T-cell (primary cell): ENCODE results near the gene MIF4GD. TPM values are rescaled to one million over a fixed set of nuclear protein-coding genes. Genes with fewer than 3 reads are reported as not detected.
A peak's percentile ranks its signal among the peaks of the same experiment; 100 is the strongest.
"Not testable (repeated sequence)": the region's sequence is repeated elsewhere in the genome, so short reads cannot be mapped to it uniquely, and the experiment has no call there.

ENCODE experiments used
- ATAC-seq, 4 experiments: fragments of 200-7000 bp in 3 of 4; fragments of 150-1000 bp in 1 of 4; cut with Tn5 transposase; replicated peaks in 1 of 4; 1 replicate in 3 of 4; 2 replicates in 1 of 4; pipeline ENCODE4 v1.10.0; 2021; ENCODE audit warnings: moderate library complexity in 3 of 4, mild to moderate bottlenecking in 2 of 4, moderate number of reproducible peaks in 1 of 4
- CTCF ChIA-PET, 2 donors: fragments of 300-600 bp; sonication (Branson Sonifier 250); formaldehyde crosslinking; loops; one replicate each; lab custom pipeline; 2022; ENCODE audit warnings: antibody characterized with exemption in 2 of 2; lab: Charles Lee
- POLR2A ChIA-PET, 2 donors: fragments of 300-600 bp; sonication (Branson Sonifier 250); formaldehyde crosslinking; loops; one replicate each; lab custom pipeline; 2022; ENCODE audit warnings: antibody characterized with exemption in 2 of 2; lab: Charles Lee
- DNase-seq, 35 experiments: peaks; one replicate each; pipeline versions ENCODE4 v3.0.0 to v3.0.0-alpha.2; 2013 to 2023
- H3K27ac ChIP-seq: one replicate; pipeline ENCODE4 v1.5.1; 2013; ENCODE audit warnings: low read length
- H3K27me3 ChIP-seq, 2 experiments: replicated peaks in 1 of 2; 1 replicate in 1 of 2; 2 replicates in 1 of 2; pipeline versions ENCODE4 v1.6.1 to v1.7.0; 2013; ENCODE audit warnings: low read length in 1 of 2, mixed read lengths in 1 of 2; ENCODE audit not compliant: control insufficient read depth in 2 of 2, insufficient read depth in 2 of 2; ENCODE audit errors: extremely low read depth in 1 of 2
- H3K36me3 ChIP-seq, 2 donors: 1 replicate in 1 of 2; 2 replicates in 1 of 2; pipeline versions ENCODE4 v1.6.1 to v1.7.0; 2013; ENCODE audit warnings: low read length in 1 of 2; ENCODE audit not compliant: control insufficient read depth in 2 of 2, insufficient read depth in 1 of 2; ENCODE audit errors: extremely low read depth in 1 of 2
- H3K4me1 ChIP-seq, 2 experiments: 1 replicate in 1 of 2; 2 replicates in 1 of 2; pipeline versions ENCODE4 v1.6.1 to v1.7.0; 2013; ENCODE audit warnings: low read length in 2 of 2, mixed read lengths in 1 of 2; ENCODE audit not compliant: insufficient read depth in 2 of 2, control insufficient read depth in 1 of 2; ENCODE audit errors: extremely low read depth in 1 of 2
- H3K4me3 ChIP-seq, 2 donors: 1 replicate in 1 of 2; 2 replicates in 1 of 2; pipeline versions ENCODE4 v1.5.1 to v1.7.0; 2013; ENCODE audit warnings: mild to moderate bottlenecking in 2 of 2, low read length in 1 of 2, moderate library complexity in 1 of 2; ENCODE audit not compliant: control insufficient read depth in 1 of 2; ENCODE audit errors: extremely low read depth in 1 of 2
- H3K9me3 ChIP-seq: 2 replicates; pipeline ENCODE4 v1.7.0; 2013
- H3K27ac Mint-ChIP-seq, 2 donors: one replicate each; pipeline ENCODE4 v1.8.0; 2020 to 2021; ENCODE audit warnings: mild to moderate bottlenecking in 2 of 2, mixed read lengths in 2 of 2
- H3K27me3 Mint-ChIP-seq, 2 donors: one replicate each; pipeline ENCODE4 v1.8.0; 2021 to 2022; ENCODE audit warnings: mixed read lengths in 2 of 2
- H3K36me3 Mint-ChIP-seq: one replicate; pipeline ENCODE4 v1.8.0; 2021; ENCODE audit warnings: mixed read lengths
- H3K4me1 Mint-ChIP-seq, 3 donors: one replicate each; pipeline ENCODE4 v1.8.0; 2020 to 2022; ENCODE audit warnings: mixed read lengths in 3 of 3, mild to moderate bottlenecking in 1 of 3
- H3K4me3 Mint-ChIP-seq, 3 donors: one replicate each; pipeline ENCODE4 v1.8.0; 2020 to 2022; ENCODE audit warnings: mild to moderate bottlenecking in 3 of 3, mixed read lengths in 3 of 3, moderate library complexity in 3 of 3
- H3K9me3 Mint-ChIP-seq, 3 donors: one replicate each; pipeline ENCODE4 v1.8.0; 2020 to 2022; ENCODE audit warnings: mixed read lengths in 3 of 3
- WGBS: methylation state at CpG from one replicate; pipeline ENCODE4 v1.1.5; 2013; ENCODE audit warnings: missing lambda C conversion rate; ENCODE audit not compliant: insufficient coverage; 5-methylcytosine and 5-hydroxymethylcytosine counted together
- total RNA-seq, 35 experiments: library from RNA in 6 of 35; stranded (reverse) in 6 of 35; fragments of 120-200 nt in 1 of 35; gene quantifications; one replicate each; pipeline versions ENCODE4 v1.2.1 to v1.2.4 and lab custom pipeline; 2013 to 2026

Gene MIF4GD
- total RNA-seq, 5 donors from 2014 or later (not counting 1 experiment from before 2014, with no cell fraction given) = 27.1 to 45.6 (median 39.2) TPM

DNA sequence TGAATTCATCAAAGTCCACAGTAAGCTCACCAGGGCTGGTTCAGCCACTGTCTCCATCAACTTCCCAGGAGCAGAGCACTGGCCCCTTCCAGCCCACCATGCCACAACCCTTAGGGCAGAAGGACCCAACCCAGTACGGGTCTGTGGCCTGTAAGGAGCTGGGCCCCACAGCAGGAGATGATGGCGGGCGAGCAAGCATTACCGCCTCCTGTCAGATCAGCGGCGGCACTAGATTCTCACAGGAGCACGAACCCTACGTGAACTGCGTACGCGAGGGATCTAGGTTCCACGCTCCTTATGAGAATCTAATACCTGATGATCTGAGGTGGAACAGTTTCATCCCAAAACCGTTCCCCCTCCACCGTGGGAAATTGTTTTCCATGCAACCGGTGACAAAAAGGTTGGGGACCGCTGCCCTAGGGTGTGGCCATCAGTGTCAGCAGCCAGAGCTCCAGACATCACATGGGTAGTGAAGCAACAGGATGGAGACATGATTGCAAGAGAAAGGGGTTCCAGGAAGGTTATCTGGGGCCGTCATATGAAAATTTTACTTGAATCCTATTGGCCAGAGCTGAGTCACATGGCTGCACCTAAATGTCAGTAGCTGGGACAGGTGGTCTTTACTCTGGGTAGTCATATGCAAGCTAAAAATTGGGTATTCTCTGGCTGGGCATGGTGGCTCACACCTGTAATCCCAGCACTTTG is 30.6 kb upstream of the MIF4GD start:
- H3K9me3 ChIP-seq = no peaks in the 10 kb centered on the region
- CTCF ChIA-PET = no interaction called here
- ATAC-seq (no peak), DNase-seq (no peak)
- H3K9me3 Mint-ChIP-seq = no peaks in the 10 kb centered on the region
- WGBS = 95% methylated on average over 11 of the region's 17 CpGs
- no peaks in the 10 kb centered on the region for H3K27me3 ChIP-seq
- H3K27ac ChIP-seq = no peak overlapping the region
- no peaks in the 10 kb centered on the region for H3K27me3 Mint-ChIP-seq
- H3K4me3 ChIP-seq = no peak overlapping the region
- H3K27ac Mint-ChIP-seq = no peak overlapping the region
- peaks cover 0 to 6% (median 2%) of the 10 kb centered on the region in 3 donors for H3K4me1 Mint-ChIP-seq
- peaks cover 0 to 2% of the 10 kb centered on the region in 2 experiments for H3K4me1 ChIP-seq
- POLR2A ChIA-PET = interaction anchor here (0.5 to 0.6 kb wide), 2 partner anchors 35 to 654 kb away, joined by 3 to 7 read pairs; no protein-coding TSS in a partner anchor
- no peaks in the 10 kb centered on the region for H3K36me3 ChIP-seq
- H3K4me3 Mint-ChIP-seq = no peak overlapping the region
- no peaks in the 10 kb centered on the region for H3K36me3 Mint-ChIP-seq

DNA sequence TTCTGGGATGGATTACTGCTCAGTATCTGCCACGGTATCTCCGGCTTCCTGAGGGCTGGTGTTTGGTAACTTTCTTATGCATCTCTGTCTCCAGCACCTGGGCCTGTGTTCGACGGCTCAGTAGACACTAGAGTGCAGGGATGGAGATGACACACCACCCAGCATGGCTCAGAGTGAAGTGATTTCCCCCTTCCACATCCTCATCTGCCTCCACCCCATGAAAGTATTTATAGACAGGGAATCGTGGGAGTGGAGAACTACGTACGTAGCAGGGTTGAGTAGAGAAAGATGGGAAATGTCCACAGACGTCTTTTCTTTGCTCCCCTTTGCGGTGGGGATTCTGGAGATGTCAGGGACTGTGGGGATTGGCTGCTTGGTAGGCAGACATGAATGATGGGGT is 30.0 kb upstream of the MIF4GD start:
- Mint-ChIP-seq H3K36me3 (no peaks in the 10 kb centered on the region), H3K27ac (no peak overlapping the region), H3K9me3 (no peaks in the 10 kb centered on the region), H3K27me3 (no peaks in the 10 kb centered on the region), H3K4me1 (peaks cover 0 to 6% (median 2%) of the 10 kb centered on the region in 3 donors), H3K4me3 (no peak overlapping the region)
- ATAC-seq = no peak
- H3K36me3 ChIP-seq = no peaks in the 10 kb centered on the region
- WGBS = 72% methylated on average over 5 of the region's 9 CpGs
- no peak for DNase-seq
- POLR2A ChIA-PET = no interaction called here
- H3K9me3 ChIP-seq = no peaks in the 10 kb centered on the region
- peaks cover 0 to 2% of the 10 kb centered on the region in 2 experiments for H3K4me1 ChIP-seq
- H3K27ac ChIP-seq = no peak overlapping the region
- H3K27me3 ChIP-seq = no peaks in the 10 kb centered on the region
- H3K4me3 ChIP-seq = no peak overlapping the region
- CTCF ChIA-PET = interaction anchor here in 1 of 2 donors (0.6 kb wide), 1 partner anchor 54 kb away, joined by 6 read pairs; no protein-coding TSS in a partner anchor

DNA sequence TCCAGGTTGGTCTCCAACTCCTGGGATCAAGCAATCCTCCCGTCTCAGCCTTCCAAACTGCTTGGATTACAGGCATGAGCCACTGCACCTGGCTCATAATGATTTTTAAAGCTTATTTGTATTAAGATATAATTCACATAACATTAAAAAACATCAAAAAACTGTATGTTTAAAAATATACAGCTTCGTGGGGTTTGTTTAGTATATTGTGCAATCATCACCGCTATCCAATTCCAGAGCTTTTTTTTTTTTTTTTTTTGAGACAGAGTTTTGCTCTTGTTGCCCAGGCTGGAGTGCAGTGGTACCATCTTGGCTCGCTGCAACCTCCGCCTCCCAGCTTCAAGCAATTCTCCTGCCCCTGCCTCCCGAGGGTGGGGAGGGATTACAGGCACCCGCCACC is 29.2 kb upstream of the MIF4GD start:
- Histone ChIP-seq H3K4me3 (no peak overlapping the region), H3K27ac (no peak overlapping the region), H3K27me3 (no peaks in the 10 kb centered on the region), H3K36me3 (no peaks in the 10 kb centered on the region), H3K4me1 (peaks cover 0 to 2% of the 10 kb centered on the region in 2 experiments), H3K9me3 (no peaks in the 10 kb centered on the region)
- Mint-ChIP-seq H3K4me3 (no peak overlapping the region), H3K27ac (no peak overlapping the region), H3K9me3 (no peaks in the 10 kb centered on the region), H3K4me1 (peaks cover 0 to 10% (median 2%) of the 10 kb centered on the region in 3 donors), H3K36me3 (no peaks in the 10 kb centered on the region), H3K27me3 (no peaks in the 10 kb centered on the region)
- ChIA-PET POLR2A (interaction anchor here in 1 of 2 donors (0.5 kb wide), 1 partner anchor 11 kb away, joined by 4 read pairs; no protein-coding TSS in a partner anchor), CTCF (interaction anchor here (0.6 to 1.1 kb wide), 3 partner anchors 11 to 55 kb away, joined by 3 to 6 read pairs (median 3); partner anchors contain the start of gene SLC25A19 (in 1 of the 2))
- ATAC-seq (no peak), DNase-seq (no peak)
- WGBS = 82% methylated on average over 2 of the region's 7 CpGs

DNA sequence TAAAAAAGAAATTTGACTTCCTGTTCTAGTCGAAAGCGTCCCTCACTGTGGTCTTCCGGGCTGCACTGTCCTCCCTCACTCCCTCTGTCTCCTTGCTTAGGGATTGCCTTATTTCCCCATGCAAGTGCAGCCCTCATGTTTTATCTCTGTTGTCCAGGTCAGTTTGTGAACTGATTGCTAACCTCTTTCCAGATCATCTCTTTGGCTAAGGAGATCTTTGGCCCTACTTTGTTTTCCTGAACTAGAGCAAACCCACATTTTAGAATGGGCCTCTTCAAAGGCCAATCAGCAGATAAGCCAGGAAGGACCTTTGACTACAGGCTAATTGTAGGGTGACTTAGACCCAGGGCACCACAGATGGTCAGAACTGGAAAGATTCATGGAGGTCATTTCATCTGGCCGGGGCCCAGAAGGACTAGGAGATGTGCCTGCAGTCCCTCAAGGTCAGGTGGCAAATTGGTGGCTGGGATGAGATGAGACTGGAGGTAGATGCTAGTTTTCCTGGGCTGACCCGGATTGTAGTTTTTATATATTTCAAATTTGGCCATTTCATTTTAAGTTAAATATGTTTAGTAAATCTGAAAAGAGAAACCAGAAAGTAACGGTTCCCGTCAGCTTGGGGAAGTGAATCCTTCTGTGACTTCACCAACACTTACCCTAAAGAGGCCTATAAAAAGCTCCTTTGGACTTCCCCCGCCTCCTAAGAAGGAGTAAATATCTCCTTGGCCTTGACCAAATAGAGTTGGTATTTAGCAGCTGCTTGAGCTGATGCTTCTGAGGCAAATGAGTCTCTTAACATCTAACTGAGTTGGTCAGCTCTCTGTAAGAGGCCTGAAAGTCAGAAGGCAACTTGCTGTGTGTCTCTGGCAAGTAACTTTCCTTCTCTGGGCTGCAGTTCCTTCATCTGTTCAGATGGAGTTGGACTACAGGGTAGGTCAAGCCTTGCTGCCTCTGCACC is 24.4 kb upstream of the MIF4GD start:
- no peak overlapping the region for H3K4me3 Mint-ChIP-seq
- peak overlapping the region in 1 of 2 donors; percentile 59 for H3K27ac Mint-ChIP-seq
- DNase-seq = peak in 1 of 35 experiments; percentile 12
- ChIA-PET CTCF (no interaction called here), POLR2A (no interaction called here)
- Histone ChIP-seq H3K4me1 (peaks cover 0 to 6% of the 10 kb centered on the region in 2 experiments), H3K27me3 (no peaks in the 10 kb centered on the region), H3K36me3 (no peaks in the 10 kb centered on the region), H3K9me3 (no peaks in the 10 kb centered on the region), H3K27ac (peak overlapping the region; percentile 33), H3K4me3 (no peak overlapping the region)
- H3K9me3 Mint-ChIP-seq = no peaks in the 10 kb centered on the region
- H3K4me1 Mint-ChIP-seq = peaks cover 0 to 16% (median 4%) of the 10 kb centered on the region in 3 donors
- WGBS = 62% methylated on average over 4 of the region's 8 CpGs
- no peaks in the 10 kb centered on the region for H3K27me3 Mint-ChIP-seq
- no peaks in the 10 kb centered on the region for H3K36me3 Mint-ChIP-seq
- ATAC-seq = no peak

DNA sequence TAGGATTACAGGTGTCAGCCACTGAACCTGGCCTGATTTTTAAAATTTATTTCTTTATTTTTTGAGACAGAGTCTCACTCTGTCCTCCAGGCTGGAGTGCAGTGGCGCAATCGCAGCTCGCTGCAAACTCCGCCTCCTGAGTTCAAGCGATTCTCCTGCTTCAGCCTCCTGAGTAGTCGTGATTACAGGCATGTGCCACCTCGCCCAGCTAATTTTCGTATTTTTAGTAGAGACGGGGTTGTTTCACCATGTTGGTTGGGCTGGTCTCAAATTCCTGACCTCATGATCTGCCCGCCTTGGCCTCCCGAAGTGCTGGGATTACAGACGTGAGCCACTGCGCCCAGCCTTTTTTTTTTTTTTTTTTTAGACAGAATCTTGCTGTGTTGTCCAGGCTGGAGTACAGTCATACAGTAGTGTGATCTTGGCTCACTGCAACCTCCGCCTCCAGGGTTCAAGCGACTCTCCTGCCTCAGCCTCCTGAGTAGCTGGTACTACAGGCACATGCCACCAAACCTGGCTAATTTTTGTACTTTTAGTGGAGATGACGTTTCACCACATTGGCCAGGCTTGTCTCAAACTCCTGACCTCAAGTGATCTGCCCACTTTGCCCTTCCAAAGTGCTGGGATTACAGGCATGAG is 21.9 kb upstream of the MIF4GD start:
- H3K36me3 ChIP-seq, H3K4me3 ChIP-seq, ATAC-seq, H3K27ac ChIP-seq, H3K36me3 Mint-ChIP-seq, H3K9me3 ChIP-seq, H3K4me3 Mint-ChIP-seq, H3K27ac Mint-ChIP-seq, POLR2A ChIA-PET, DNase-seq, H3K27me3 ChIP-seq, H3K9me3 Mint-ChIP-seq, H3K27me3 Mint-ChIP-seq: not testable (repeated sequence)
- peaks cover 7 to 21% of the 10 kb centered on the region in 2 experiments for H3K4me1 ChIP-seq
- no CpG with 5 or more reads among the region's 16 CpGs for WGBS
- CTCF ChIA-PET = interaction anchor here in 1 of 2 donors (0.7 kb wide), 1 partner anchor 22 kb away, joined by 3 read pairs; the partner anchor contains the start of gene MIF4GD
- peaks cover 13 to 34% (median 19%) of the 10 kb centered on the region in 3 donors for H3K4me1 Mint-ChIP-seq
